Measurements from ENCODE around the gene FAF1.

Gene FAF1

GRCh38 chr1:50808296-50808695 lies 151.8 kb downstream of the FAF1 start:
- TF ChIP-seq MYC (IDR thresholded peaks at IDR 0.05; ENCODE audit: low read depth, low read length), result no peak
- no peak for TF ChIP-seq MAX (IDR thresholded peaks at IDR 0.05; ENCODE audit: low read depth, low read length)
- no peak for TF ChIP-seq CTCF (IDR thresholded peaks at IDR 0.05; ENCODE audit: low read depth, low read length)
- TF ChIP-seq POLR2A (IDR thresholded peaks at IDR 0.05; ENCODE audit: extremely low read depth, insufficient read length), result no peak
- no peak overlapping the region for H3K4me3 ChIP-seq (ENCODE audit: low read depth, low read length)
- no peak for DNase-seq (ENCODE audit: low read depth)

GRCh38 chr1:50796272-50796671 lies 163.8 kb downstream of the FAF1 start:
- no peak for DNase-seq (ENCODE audit: low read depth)
- TF ChIP-seq MYC (IDR thresholded peaks at IDR 0.05; ENCODE audit: low read depth, low read length), result no peak
- TF ChIP-seq POLR2A (IDR thresholded peaks at IDR 0.05; ENCODE audit: extremely low read depth, insufficient read length), result no peak
- TF ChIP-seq CTCF (IDR thresholded peaks at IDR 0.05; ENCODE audit: low read depth, low read length), result no peak
- TF ChIP-seq MAX (IDR thresholded peaks at IDR 0.05; ENCODE audit: low read depth, low read length), result no peak
- no peak overlapping the region for H3K4me3 ChIP-seq (ENCODE audit: low read depth, low read length)

GRCh38 chr1:50793521-50793920 lies 166.5 kb downstream of the FAF1 start:
- no peak for DNase-seq (ENCODE audit: low read depth)
- no peak overlapping the region for H3K4me3 ChIP-seq (ENCODE audit: low read depth, low read length)
- TF ChIP-seq CTCF (IDR thresholded peaks at IDR 0.05; ENCODE audit: low read depth, low read length) (no peak), MYC (IDR thresholded peaks at IDR 0.05; ENCODE audit: low read depth, low read length) (no peak)

GRCh38 chr1:50787266-50787665 lies 172.8 kb downstream of the FAF1 start:
- no peak overlapping the region for H3K4me3 ChIP-seq (ENCODE audit: low read depth, low read length)
- no peak for TF ChIP-seq MYC (IDR thresholded peaks at IDR 0.05; ENCODE audit: low read depth, low read length)
- TF ChIP-seq POLR2A (IDR thresholded peaks at IDR 0.05; ENCODE audit: extremely low read depth, insufficient read length), result no peak
- no peak for TF ChIP-seq CTCF (IDR thresholded peaks at IDR 0.05; ENCODE audit: low read depth, low read length)
- TF ChIP-seq MAX (IDR thresholded peaks at IDR 0.05; ENCODE audit: low read depth, low read length), result no peak
- DNase-seq (ENCODE audit: low read depth), result no peak

- no peak for TF ChIP-seq POLR2A (IDR thresholded peaks at IDR 0.05; ENCODE audit: extremely low read depth, insufficient read length)
- no peak for TF ChIP-seq CTCF (IDR thresholded peaks at IDR 0.05; ENCODE audit: low read depth, low read length)
- no peak for TF ChIP-seq MYC (IDR thresholded peaks at IDR 0.05; ENCODE audit: low read depth, low read length)
- no peak for TF ChIP-seq MAX (IDR thresholded peaks at IDR 0.05; ENCODE audit: low read depth, low read length)
- no peak for DNase-seq (ENCODE audit: low read depth)
- no peak overlapping the region for H3K4me3 ChIP-seq (ENCODE audit: low read depth, low read length)
Observed at GRCh38 chr1:50783286-50783685, 176.8 kb downstream of the FAF1 start.

- no peak for DNase-seq (ENCODE audit: low read depth)
- no peak overlapping the region for H3K4me3 ChIP-seq (ENCODE audit: low read depth, low read length)
- no peak for TF ChIP-seq MAX (IDR thresholded peaks at IDR 0.05; ENCODE audit: low read depth, low read length)
- no peak for TF ChIP-seq MYC (IDR thresholded peaks at IDR 0.05; ENCODE audit: low read depth, low read length)
- TF ChIP-seq CTCF (IDR thresholded peaks at IDR 0.05; ENCODE audit: low read depth, low read length), result no peak
- no peak for TF ChIP-seq POLR2A (IDR thresholded peaks at IDR 0.05; ENCODE audit: extremely low read depth, insufficient read length)
Observed at GRCh38 chr1:50780797-50781196, 179.3 kb downstream of the FAF1 start.
